Measurements from ENCODE around the gene NFATC4.

DNA sequence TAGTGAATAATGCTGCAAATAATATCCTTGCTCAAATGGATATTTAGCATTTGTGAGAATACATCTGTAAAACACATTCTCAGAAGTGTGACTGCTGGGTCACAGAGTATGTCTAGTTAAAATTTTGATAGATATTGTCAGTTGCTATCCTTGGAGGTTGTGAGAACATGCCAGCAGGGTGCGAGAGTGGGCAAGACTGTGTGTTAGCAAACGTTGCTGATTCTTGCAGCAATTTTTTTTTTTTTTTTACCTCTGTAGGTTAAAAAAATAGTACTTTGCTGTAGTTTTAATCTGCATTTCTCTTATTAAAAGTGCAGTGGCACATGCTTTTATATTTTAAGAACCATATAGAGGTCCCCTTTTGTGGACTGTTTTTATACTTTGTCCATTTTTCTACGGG lies 26.3 kb downstream of the NFATC4 start:
- TF ChIP-seq, protein P1, sequence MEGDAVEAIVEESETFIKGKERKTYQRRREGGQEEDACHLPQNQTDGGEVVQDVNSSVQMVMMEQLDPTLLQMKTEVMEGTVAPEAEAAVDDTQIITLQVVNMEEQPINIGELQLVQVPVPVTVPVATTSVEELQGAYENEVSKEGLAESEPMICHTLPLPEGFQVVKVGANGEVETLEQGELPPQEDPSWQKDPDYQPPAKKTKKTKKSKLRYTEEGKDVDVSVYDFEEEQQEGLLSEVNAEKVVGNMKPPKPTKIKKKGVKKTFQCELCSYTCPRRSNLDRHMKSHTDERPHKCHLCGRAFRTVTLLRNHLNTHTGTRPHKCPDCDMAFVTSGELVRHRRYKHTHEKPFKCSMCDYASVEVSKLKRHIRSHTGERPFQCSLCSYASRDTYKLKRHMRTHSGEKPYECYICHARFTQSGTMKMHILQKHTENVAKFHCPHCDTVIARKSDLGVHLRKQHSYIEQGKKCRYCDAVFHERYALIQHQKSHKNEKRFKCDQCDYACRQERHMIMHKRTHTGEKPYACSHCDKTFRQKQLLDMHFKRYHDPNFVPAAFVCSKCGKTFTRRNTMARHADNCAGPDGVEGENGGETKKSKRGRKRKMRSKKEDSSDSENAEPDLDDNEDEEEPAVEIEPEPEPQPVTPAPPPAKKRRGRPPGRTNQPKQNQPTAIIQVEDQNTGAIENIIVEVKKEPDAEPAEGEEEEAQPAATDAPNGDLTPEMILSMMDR (IDR thresholded peaks at IDR 0.05): no peak
- TF ChIP-seq EZH2 (IDR thresholded peaks at IDR 0.05; ENCODE audit: borderline replicate concordance, insufficient read depth, low read depth, low read length, poor library complexity, severe bottlenecking): no peak

All from B cell (primary cell).